Breast epithelium (tissue), 4 donors: ENCODE results near the gene TMEM143. TPM values are rescaled to one million over a fixed set of nuclear protein-coding genes. Genes with fewer than 3 reads are reported as not detected.
A peak's percentile ranks its signal among the peaks of the same experiment; 100 is the strongest.

Experiments used
- DNase-seq, 2 donors: peaks; one replicate each; pipeline ENCODE4 v3.0.0-alpha.2; 2019; ENCODE audit warnings: low spot score in 2 of 2
- H3K27ac ChIP-seq, 2 donors: fragments of 200-600 bp; sonication (generic) in 1 of 2; one replicate each; pipeline ENCODE4 v1.5.1; 2016 to 2019; ENCODE audit warnings: mild to moderate bottlenecking in 1 of 2
- H3K27me3 ChIP-seq, 2 donors: fragments of 200-600 bp; sonication (generic) in 1 of 2; one replicate each; pipeline versions ENCODE4 v1.5.1 to v1.6.0; 2017 to 2019; ENCODE audit warnings: control low read depth in 1 of 2, mild to moderate bottlenecking in 1 of 2
- H3K36me3 ChIP-seq: fragments of 200-600 bp; one replicate; pipeline ENCODE4 v1.5.1; 2019
- H3K4me1 ChIP-seq, 2 donors: fragments of 200-600 bp; sonication (generic); one replicate each; pipeline ENCODE4 v1.5.1; 2016 to 2019; ENCODE audit warnings: control low read depth in 1 of 2
- H3K4me3 ChIP-seq, 3 donors: fragments of 200-600 bp; sonication (generic); 1 replicate in 2 of 3; 2 replicates in 1 of 3; pipeline ENCODE4 v1.5.1; 2016 to 2019; ENCODE audit warnings: mild to moderate bottlenecking in 3 of 3, moderate library complexity in 2 of 3
- H3K9me3 ChIP-seq, 2 donors: fragments of 200-600 bp; sonication (generic) in 1 of 2; one replicate each; pipeline ENCODE4 v1.5.1; 2016 to 2019; ENCODE audit warnings: control low read depth in 1 of 2
- POLR2A ChIP-seq: fragments of 450-650 bp; IDR thresholded peaks from one replicate; pipeline ENCODE4 v1.6.1; 2016; ENCODE audit warnings: antibody characterized with exemption, mild to moderate bottlenecking, moderate library complexity
- POLR2AphosphoS5 ChIP-seq, 3 donors: sonication (generic); formaldehyde crosslinking; IDR thresholded peaks; one replicate each; pipeline ENCODE4 v1.6.1; 2017; ENCODE audit warnings: antibody characterized with exemption in 3 of 3
- intact Hi-C: fragments of 100-400 bp; cut with DNase I; formaldehyde crosslinking; loops from one replicate; pipeline ENCODE4 v1.15.1; 2023; ENCODE audit warnings: low total_unique reads
- total RNA-seq, 3 donors: library from RNA; depleted of rRNA; stranded (reverse); fragments of >200 nt; gene quantifications; one replicate each; pipeline ENCODE4 v1.1.0, GENCODE V29; 2016
- TF ChIP-seq, protein P1 (sequence below), 3 donors: fragments of 450-650 bp; IDR thresholded peaks; one replicate each; pipeline ENCODE4 v1.5.1; 2016 to 2017; ENCODE audit warnings: antibody characterized with exemption in 3 of 3, mild to moderate bottlenecking in 3 of 3, moderate library complexity in 3 of 3

Gene TMEM143
- total RNA-seq = 10 to 100 TPM in 1 of 3 donors, 1 to 10 TPM in 2; 5.9 to 10.5 (median 6.2) TPM

DNA sequence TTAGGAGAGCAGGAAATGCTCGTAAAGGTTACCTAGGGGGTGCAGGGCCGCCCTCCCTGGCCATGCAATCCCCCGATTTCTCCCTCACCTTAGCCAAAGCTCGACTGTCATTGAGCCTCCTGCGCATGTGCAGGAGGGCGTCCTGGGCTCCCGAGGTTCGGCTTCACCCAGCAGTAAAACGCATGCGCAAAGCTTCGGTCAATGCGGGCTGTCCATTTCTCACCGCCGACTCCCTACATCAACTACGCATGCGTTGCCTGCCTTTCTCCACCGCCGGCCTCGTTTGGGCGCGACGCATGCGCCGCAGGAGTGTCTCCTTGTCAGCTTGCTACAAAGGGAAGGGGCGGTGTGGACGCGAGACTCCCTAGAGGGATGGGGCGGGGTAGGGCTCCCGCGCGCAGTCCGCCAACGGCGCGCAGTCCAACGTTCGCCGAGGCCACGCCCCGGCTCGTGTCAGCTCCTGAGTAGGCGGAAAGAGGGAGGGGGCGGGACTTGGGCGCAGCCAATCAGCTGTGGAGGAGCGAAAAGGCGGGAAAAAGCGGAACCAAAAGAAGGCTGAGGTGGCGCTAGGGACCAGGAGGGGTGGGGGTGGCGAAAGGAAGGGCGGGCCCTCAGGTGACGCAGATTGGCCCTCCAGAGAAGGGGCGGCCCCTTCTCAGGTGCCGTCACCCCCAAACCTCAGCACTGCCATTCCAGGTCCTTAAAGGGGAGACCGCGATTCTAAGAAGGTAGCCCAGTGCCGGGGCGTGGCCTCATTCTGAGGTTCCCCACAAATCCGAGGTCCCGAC lies at the start of gene TMEM143, which contains the start of gene SYNGR4:
Gene TMEM143, minus strand, starts transcription at position 131 of the 788 bp plus-strand sequence. Its CDS starts 20 bp downstream, at position 111.
Gene SYNGR4, plus strand, starts transcription at position 558 of the 788 bp plus-strand sequence. CDS start 1,476 bp downstream, outside the sequence.
- Histone ChIP-seq H3K9me3 (no peaks in the 10 kb centered on the region), H3K27me3 (no peaks in the 10 kb centered on the region), H3K27ac (peak within 1 kb of the TSS; percentile 95), H3K4me1 (no peaks in the 10 kb centered on the region), H3K4me3 (peak within 1 kb of the TSS; percentile 66 to 73 (median 70)), H3K36me3 (no peaks in the 10 kb centered on the region)
- TF ChIP-seq POLR2AphosphoS5 (IDR thresholded peaks at IDR 0.05) (peak; percentile 34 to 61 (median 52)), POLR2A (no peak)
- intact Hi-C loops = no loop called here
- peak; percentile 98 to 99 for DNase-seq

DNA sequence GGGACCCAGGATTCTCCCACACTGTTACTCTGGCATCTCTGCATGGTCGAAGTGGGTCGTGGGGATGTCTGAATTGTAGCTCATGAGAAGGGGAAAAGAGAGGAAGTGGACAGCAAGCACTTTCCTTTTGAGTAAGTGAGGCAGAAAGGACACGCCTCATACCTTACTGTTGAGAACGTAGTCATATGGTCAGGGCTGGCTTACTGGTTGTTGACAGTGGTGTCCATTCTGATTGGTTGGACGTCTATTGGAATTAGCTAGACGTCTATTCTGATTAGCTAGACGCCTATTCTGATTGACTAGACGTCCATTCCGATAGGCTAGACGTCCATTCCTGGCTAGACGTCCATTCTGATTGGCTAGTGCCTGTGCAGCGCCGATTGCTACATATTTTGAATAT lies 42.1 kb upstream of the TMEM143 start:
- Histone ChIP-seq H3K36me3 (no peaks in the 10 kb centered on the region), H3K4me3 (no peak overlapping the region), H3K4me1 (no peaks in the 10 kb centered on the region), H3K9me3 (no peaks in the 10 kb centered on the region), H3K27ac (no peak overlapping the region), H3K27me3 (no peaks in the 10 kb centered on the region)
- no peak for DNase-seq
- intact Hi-C loops = no loop called here
- TF ChIP-seq POLR2A (no peak), POLR2AphosphoS5 (IDR thresholded peaks at IDR 0.05) (no peak)
- TF ChIP-seq, protein P1, sequence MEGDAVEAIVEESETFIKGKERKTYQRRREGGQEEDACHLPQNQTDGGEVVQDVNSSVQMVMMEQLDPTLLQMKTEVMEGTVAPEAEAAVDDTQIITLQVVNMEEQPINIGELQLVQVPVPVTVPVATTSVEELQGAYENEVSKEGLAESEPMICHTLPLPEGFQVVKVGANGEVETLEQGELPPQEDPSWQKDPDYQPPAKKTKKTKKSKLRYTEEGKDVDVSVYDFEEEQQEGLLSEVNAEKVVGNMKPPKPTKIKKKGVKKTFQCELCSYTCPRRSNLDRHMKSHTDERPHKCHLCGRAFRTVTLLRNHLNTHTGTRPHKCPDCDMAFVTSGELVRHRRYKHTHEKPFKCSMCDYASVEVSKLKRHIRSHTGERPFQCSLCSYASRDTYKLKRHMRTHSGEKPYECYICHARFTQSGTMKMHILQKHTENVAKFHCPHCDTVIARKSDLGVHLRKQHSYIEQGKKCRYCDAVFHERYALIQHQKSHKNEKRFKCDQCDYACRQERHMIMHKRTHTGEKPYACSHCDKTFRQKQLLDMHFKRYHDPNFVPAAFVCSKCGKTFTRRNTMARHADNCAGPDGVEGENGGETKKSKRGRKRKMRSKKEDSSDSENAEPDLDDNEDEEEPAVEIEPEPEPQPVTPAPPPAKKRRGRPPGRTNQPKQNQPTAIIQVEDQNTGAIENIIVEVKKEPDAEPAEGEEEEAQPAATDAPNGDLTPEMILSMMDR (IDR thresholded peaks at IDR 0.05) = no peak

DNA sequence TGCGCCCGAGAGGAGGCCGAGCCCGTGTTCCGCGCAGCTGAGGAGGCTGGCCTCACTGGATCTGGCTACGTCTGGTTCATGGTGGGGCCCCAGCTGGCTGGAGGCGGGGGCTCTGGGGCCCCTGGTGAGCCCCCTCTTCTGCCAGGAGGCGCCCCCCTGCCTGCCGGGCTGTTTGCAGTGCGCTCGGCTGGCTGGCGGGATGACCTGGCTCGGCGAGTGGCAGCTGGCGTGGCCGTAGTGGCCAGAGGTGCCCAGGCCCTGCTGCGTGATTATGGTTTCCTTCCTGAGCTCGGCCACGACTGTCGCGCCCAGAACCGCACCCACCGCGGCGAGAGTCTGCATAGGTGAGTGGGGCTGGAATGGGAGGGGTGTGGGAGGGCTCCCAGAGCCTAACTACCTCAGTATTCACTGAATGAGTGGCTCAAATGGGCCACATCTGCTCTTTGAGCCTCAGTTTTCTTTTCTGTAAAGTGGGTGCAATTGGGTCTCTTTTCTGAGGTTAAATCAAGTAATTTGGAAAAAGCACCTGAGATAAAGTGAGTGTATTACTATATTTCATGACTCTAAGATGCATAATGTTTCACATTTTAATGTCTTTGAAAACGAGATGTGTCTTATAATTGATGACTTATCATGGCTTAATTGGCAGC lies 41.4 kb upstream of the TMEM143 start:
- intact Hi-C loops = no loop called here
- TF ChIP-seq POLR2AphosphoS5 (IDR thresholded peaks at IDR 0.05) (no peak), POLR2A (no peak)
- no peak for DNase-seq
- H3K4me3 ChIP-seq = no peak overlapping the region
- no peak overlapping the region for H3K27ac ChIP-seq
- H3K27me3 ChIP-seq = no peaks in the 10 kb centered on the region
- no peaks in the 10 kb centered on the region for H3K9me3 ChIP-seq
- H3K4me1 ChIP-seq = no peaks in the 10 kb centered on the region
- H3K36me3 ChIP-seq = no peaks in the 10 kb centered on the region

DNA sequence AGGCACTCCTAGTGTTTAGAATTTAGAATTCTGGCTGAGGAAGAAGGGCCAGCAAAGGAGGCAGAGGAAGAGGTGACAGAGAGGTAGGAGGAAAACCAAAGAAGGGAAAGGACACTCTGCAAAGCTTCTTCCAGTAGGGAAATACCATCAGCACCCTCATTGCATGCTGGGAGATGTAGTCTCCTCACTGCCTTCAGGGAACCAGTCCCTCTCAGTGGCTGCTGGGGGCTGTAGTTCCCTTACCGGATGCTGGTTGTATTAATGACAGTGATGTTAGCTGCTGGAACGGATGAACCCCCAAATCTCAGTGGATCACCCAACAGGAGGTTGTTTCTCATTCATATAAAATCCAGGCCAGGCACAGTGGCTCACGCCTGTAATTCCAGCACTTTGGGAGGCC lies 39.9 kb upstream of the TMEM143 start:
- H3K4me1 ChIP-seq = no peaks in the 10 kb centered on the region
- no peaks in the 10 kb centered on the region for H3K9me3 ChIP-seq
- no peaks in the 10 kb centered on the region for H3K36me3 ChIP-seq
- DNase-seq = no peak
- H3K27me3 ChIP-seq = no peaks in the 10 kb centered on the region
- H3K4me3 ChIP-seq = no peak overlapping the region
- H3K27ac ChIP-seq = no peak overlapping the region
- intact Hi-C loops = no loop called here
- no peak for TF ChIP-seq POLR2AphosphoS5 (IDR thresholded peaks at IDR 0.05)
- TF ChIP-seq, protein P1 (IDR thresholded peaks at IDR 0.05) = no peak
- TF ChIP-seq POLR2A = no peak

DNA sequence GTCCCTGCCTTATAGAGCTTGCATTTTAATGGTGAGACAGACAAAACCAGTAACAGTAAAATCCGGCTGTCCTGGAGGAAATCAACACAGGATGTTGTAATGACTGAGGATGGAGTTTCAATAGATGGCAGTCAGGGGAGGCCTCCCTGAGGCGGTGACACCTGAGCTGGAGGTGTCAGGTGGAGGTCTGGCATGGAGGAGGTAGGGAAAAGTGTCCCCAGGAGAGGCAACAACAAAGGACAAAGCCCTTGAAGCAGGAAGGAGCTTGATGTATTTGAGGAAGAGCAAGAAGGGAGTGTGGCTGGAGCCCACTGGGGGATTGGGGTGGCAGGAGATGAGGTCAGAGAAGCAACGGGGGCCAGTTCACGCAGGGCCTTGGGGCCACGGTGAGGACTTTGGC lies 37.5 kb upstream of the TMEM143 start:
- Histone ChIP-seq H3K36me3 (no peaks in the 10 kb centered on the region), H3K9me3 (no peaks in the 10 kb centered on the region), H3K4me1 (no peaks in the 10 kb centered on the region), H3K4me3 (no peak overlapping the region), H3K27me3 (peaks cover 3 to 17% of the 10 kb centered on the region in 2 donors), H3K27ac (no peak overlapping the region)
- TF ChIP-seq, protein P1 (IDR thresholded peaks at IDR 0.05) = no peak
- TF ChIP-seq POLR2A = no peak
- intact Hi-C loops = no loop called here
- DNase-seq = no peak
